Activated CD8-positive, alpha-beta memory T cell treated with anti-CD3 and anti-CD28 coated beads, Interleukin-2, amount 50 U/mL, for 24 hours (primary cell): Measurements from ENCODE around the gene SCYL1.
"Not testable (repeated sequence)": the region's sequence is repeated elsewhere in the genome, so short reads cannot be mapped to it uniquely, and the experiment has no call there.

Source experiments
- DNase-seq: peaks from one replicate; pipeline ENCODE4 v3.0.0-alpha.2; 2020; ENCODE audit errors: extremely low read depth

Gene SCYL1

GRCh38 chr11:65506290-65506771 is 18.6 kb upstream of the SCYL1 start:
- no peak for DNase-seq

GRCh38 chr11:65506772-65507505 is 17.9 kb upstream of the SCYL1 start:
- DNase-seq, result no peak

DNA sequence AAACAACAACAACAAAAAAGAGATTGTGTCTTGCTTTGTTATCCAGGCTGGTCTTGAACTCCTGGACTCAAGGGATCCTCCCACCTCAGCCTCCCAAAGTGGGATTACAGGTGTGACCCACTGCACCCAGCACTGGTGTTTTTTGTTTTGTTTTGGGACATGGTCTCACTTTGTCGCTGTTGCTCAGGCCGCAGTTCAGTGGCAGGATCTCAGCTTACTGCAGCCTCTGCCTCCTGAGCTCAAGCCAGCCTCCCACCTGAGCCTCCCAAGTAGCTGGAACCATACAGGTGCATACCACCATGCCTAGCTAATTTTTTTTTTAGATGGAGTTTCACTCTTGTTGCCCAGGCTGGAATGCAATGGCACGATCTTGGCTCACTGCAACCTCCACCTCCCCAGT is 12.6 kb upstream of the SCYL1 start:
- not testable (repeated sequence) for DNase-seq

- no peak for DNase-seq
Measured at GRCh38 chr11:65516135-65516968, 8.5 kb upstream of the SCYL1 start.

- DNase-seq, result not testable (repeated sequence)
Measured at GRCh38 chr11:65518941-65519549, 5.8 kb upstream of the SCYL1 start.

DNA sequence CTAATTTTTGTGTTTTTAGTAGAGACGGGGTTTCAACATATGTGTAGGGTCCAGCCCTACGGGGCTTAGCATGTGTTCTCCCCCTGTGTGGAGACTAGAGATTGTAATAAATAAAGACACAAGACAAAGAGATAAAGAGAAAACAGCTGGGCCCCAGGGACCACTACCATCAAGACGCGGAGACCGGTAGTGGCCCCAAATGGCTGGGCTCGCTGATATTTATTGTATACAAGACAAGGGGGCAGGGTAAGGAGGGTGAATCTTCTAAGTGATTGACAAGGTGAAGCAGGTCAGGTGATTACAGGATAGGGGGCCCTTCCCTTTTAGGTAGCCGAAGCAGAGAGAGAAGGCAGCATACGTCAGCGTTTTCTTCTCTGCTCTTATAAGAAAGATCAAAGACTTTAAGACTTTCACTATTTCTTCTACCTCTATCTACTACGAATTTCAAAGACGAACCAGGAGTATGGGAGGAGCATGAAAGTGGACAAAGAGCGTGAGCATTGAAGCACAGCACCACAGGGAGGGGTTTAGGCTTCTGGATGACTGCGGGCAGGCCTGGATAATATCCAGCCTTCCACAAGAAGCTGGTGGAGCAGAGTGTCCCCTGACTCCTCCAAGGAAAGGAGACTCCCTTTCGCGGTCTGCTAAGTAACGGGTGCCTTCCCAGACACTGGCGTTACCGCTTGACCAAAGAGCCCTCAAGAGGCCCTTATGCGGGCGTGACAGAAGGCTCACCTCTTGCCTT is 2.9 kb upstream of the SCYL1 start:
- DNase-seq, result not testable (repeated sequence)

DNA sequence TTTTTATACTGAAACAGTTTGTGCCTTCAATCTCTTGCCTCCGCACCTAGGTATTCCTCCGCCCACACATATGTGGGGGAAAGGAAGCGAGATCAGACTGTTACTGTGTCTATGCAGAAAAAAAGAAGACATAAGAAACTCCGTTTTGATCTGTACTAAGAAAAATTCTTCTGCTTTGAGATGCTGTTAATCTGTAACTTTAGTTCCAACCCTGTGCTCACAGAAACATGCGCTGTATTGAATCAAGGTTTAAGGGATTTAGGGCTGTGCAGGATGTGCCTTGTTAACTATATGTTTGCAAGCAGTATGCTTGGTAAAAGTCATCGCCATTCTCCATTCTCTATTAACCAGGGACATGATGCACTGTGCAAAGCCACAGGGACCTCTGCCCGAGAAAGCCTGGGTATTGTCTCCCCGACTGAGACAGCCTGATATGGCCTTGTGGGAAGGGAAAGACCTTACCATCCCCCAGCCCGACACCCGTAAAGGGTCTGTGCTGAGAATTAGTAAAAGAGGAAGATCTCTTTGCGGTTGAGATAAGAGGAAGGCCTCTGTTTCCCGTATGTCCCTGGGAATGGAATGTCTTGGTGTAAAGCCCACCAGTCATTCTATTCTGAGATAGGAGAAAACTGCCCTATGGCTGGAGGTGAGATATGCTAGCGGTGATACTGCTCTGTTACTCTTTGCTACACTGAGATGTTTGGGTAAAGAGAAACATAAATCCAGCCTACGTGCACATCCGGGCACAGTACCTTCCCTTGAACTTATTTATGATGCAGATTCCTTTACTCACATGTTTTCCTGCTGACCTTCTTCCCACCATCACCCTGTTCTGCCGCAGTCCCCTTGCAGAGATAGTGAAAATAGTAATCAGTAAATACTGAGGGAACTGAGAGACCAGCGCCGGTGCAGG is 1.9 kb upstream of the SCYL1 start:
- DNase-seq, result not testable (repeated sequence)

DNA sequence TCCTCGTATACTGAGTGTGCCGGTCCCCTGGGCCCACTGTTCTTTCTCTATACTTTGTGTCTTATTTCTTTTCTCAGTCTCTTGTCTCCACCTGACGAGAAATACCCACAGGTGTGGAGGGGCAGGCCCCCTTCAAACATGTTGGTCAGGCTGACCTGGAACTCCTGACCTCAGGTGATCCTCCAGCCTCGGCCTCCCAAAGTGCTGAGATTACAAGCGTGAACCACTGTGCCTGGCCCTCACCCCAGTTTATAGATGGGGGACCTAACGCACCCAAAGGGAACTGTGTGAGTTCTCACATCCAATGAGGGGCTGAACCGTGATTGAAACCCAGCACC is 1.3 kb upstream of the SCYL1 start:
- not testable (repeated sequence) for DNase-seq

GRCh38 chr11:65524014-65524740 is 706 bp upstream of the SCYL1 start:
- no peak for DNase-seq

DNA sequence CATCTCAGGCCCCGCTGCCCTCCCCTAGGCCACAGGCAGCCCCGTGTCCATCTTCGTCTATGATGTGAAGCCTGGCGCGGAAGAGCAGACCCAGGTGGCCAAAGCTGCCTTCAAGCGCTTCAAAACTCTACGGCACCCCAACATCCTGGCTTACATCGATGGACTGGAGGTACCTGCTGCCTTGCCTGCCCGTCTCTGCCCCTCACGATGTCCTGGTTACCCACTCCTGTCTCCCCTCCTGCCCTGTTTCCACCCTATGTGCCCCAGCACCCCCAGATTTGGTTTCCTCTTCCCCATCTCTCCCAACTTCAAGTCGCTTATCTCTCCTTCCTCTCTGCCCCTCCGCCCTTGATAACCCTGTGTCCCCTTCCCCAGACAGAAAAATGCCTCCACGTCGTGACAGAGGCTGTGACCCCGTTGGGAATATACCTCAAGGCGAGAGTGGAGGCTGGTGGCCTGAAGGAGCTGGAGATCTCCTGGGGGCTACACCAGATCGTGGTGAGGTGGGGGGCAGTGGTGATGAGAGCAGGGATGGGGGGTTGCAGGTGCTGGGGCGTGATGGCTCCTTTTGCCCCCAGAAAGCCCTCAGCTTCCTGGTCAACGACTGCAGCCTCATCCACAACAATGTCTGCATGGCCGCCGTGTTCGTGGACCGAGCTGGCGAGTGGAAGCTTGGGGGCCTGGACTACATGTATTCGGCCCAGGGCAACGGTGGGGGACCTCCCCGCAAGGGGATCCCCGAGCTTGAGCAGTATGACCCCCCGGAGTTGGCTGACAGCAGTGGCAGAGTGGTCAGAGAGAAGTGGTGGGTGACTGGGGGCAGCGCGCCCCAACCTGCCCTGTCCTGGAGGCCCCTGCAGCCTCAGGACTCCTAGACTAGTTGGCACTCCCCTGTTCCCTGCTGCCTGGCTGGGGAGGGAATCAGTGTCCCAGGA is 930 bp downstream of the SCYL1 start:
- no peak for DNase-seq

- DNase-seq, result no peak
Measured at GRCh38 chr11:65526744-65527143, 1.9 kb downstream of the SCYL1 start.

DNA sequence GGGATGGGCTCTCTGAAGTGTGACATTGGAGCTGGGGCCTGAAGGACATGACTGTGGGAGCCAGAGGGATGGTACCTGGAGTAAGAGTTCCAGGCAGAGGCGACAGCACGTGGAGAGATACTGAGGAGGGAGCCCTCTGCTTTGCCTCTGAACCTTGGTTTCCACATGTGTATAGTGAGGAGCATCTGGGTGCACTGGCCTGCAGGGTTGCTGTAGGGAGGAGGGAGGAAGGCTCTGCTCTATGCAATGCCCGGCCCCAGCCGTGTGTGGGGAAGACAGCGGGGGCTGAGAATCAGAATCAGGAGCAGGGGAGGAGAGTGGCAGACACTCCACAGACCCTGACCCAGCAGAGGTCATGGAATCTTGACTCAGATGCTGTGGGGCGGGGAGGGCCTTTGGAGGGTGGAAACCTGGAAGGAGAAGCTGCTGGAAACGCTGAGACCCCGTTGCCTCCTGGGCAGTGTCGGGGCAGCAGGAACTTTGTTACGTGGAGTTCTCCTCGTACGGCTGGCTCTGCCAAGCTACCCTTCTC is 4.0 kb downstream of the SCYL1 start:
- no peak for DNase-seq

DNA sequence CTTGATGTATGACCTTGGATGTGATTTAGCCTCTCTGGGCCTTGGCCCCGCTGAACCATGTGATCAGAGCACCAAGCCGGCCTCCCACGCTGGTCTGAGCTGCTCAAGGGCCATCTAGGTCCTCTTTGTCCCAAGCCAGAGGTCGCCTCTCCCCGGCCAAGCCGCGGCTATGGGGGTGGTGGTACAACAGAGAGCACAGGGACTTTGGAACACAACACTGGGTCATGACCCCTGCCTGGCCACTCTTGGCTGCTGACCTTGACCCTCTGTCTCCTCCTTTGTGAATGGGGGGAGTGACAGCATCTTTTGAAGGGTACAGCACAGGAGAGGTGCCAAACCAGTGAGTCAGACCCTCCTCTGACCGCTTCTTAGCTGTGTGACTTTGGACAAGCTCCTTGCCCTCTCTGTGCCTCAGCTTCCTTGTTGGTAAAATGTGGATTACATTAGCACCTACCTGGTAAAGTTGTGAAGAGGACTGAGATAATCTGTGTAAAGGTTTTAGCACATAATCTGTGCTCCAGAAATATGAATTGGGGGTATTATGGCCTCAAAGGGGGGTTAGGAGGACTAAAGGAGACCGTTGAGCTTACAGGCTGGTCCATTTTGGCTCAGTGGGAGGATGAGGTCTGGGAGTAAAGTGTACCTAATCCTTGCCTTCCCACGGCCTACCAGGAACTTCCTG is 4.7 kb downstream of the SCYL1 start:
- no peak for DNase-seq

DNA sequence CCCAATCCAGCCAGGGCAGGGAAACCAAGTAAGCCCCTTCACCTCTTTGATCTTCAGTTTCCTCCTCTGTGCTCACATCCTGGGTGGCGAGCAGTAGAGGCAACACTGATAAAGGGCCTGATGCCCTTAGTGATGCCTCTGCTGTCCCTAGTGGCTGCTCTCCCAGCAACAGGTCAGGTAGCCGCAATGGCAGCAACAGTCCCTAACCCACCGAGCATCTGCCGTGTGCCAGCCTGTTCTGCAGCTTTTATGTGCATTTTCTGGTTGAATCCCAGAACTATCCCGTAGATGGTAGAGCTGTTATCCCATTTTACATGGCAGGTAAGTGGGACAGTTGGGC is 5.2 kb downstream of the SCYL1 start:
- no peak for DNase-seq

GRCh38 chr11:65532388-65533064 is 7.6 kb downstream of the SCYL1 start:
- DNase-seq, result no peak

DNA sequence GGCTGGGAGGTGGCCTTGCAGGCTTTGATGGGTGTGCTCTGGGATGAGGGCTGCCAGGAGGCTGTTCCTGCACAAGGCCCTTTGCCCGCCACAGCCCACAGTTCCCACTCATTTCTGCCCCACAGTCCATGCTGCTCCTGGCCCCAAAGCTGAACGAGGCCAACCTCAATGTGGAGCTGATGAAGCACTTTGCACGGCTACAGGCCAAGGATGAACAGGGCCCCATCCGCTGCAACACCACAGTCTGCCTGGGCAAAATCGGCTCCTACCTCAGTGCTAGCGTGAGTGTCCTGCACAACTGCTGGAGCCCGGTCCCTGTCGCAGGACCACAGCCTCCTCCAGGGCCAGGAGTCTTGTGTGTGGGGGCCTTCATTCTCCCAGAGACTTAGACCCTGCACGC is 10.2 kb downstream of the SCYL1 start:
- no peak for DNase-seq

DNA sequence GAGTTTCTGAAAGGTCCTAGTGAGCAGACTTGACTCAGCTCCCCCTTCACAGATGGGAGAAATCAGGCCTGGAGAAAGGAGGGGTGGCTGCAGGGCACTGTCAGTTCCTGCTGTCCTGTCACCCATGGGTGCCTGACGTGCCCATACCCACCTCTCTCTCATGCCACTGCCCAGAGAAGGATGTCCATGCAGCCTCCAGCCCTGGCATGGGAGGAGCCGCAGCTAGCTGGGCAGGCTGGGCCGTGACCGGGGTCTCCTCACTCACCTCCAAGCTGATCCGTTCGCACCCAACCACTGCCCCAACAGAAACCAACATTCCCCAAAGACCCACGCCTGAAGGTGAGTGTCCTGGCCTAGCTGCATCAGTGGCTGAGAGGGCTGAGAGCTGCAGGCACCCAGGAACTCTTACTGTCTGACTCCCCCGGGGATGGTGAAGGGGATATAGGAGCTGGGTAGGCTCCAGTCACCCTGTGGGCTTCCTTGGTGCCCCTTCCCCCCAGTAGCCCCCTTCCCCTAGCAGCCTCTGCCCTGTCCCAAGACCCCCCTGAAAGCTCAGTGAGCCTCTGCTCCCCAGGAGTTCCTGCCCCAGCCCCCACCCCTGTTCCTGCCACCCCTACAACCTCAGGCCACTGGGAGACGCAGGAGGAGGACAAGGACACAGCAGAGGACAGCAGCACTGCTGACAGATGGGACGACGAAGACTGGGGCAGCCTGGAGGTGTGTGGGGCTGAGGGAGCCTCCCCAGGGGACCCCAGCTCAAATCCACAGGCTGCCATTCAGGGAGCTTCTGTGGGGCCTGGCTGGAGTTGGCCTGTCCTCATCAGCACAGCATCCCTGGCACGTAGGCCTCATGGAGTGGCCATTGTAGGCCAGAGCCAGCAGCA is 11.8 kb downstream of the SCYL1 start:
- DNase-seq, result no peak
